K562 (cell line): ENCODE data around the gene CABP7. TPM values are rescaled to one million over a fixed set of nuclear protein-coding genes. Genes with fewer than 3 reads are reported as not detected.
A peak's percentile ranks its signal among the peaks of the same experiment; 100 is the strongest.

ENCODE experiments used
- ATAC-seq: fragments of 200-7000 bp; cut with Tn5 transposase; 3 replicates; pipeline ENCODE4 v1.9.1; 2020; ENCODE audit warnings: moderate library complexity
- BruUV-seq: library from RNA; stranded (reverse); fragments of 400-500 nt; replicated peaks from 2 replicates; lab custom pipeline; 2021; lab: Mats Ljungman, UMichigan
- CTCF ChIA-PET: fragments of 300-600 bp; formaldehyde crosslinking; extraction: SDS; loops from one replicate; lab custom pipeline; 2021; ENCODE audit warnings: low intra/inter-chr PET ratio; lab: Yijun Ruan, JAX
- POLR2A ChIA-PET: fragments of 300-600, 350-650 bp; sonication (Branson Sonifier 250); formaldehyde crosslinking; extraction: SDS; loops from one replicate; lab custom pipeline; 2021; ENCODE audit warnings: antibody characterized with exemption, inconsistent platforms; lab: Yijun Ruan, JAX
- DNase-seq, 4 experiments: peaks; one replicate each; pipeline versions ENCODE4 v3.0.0 to v3.0.0-alpha.2; 2011 to 2018; ENCODE audit warnings: low spot score in 3 of 4, mixed read lengths in 3 of 4; ENCODE audit errors: extremely low read depth in 1 of 4
- FAIRE-seq: peaks from 2 replicates; lab custom pipeline; 2011; peaks lifted over from hg19 to GRCh38; lab: Jason Lieb, UNC
- H2AFZ ChIP-seq: 2 replicates; pipeline ENCODE4 v1.6.0; 2011; ENCODE audit warnings: low read depth, low read length, control low read depth, inconsistent platforms
- H3K27ac ChIP-seq: fragments of 200-600 bp; 3 replicates; pipeline ENCODE4 v1.8.0; 2011; ENCODE audit warnings: low read depth, mild to moderate bottlenecking, control low read depth, inconsistent platforms, low read length, moderate library complexity, mixed read lengths; ENCODE audit errors: extremely low read depth
- H3K27me3 ChIP-seq, 2 experiments: fragments of 300-600 bp in 1 of 2; 2 replicates in 1 of 2; 3 replicates in 1 of 2; pipeline versions ENCODE4 v1.6.0 to v1.8.0; 2011; ENCODE audit warnings: inconsistent platforms in 2 of 2, low read length in 2 of 2, mild to moderate bottlenecking in 1 of 2, mixed read lengths in 1 of 2, moderate library complexity in 1 of 2; ENCODE audit not compliant: control insufficient read depth in 2 of 2, insufficient read depth in 2 of 2
- H3K36me3 ChIP-seq: fragments of 300-600 bp; 3 replicates; pipeline ENCODE4 v1.8.0; 2011; ENCODE audit warnings: mild to moderate bottlenecking, low read length, inconsistent platforms; ENCODE audit not compliant: control insufficient read depth, insufficient read depth
- H3K4me1 ChIP-seq, 2 experiments: fragments of 200-600 bp in 1 of 2; replicated peaks in 1 of 2; 2 replicates in 1 of 2; 3 replicates in 1 of 2; pipeline versions ENCODE4 v1.5.1 to v1.8.0; 2011; ENCODE audit warnings: inconsistent platforms in 2 of 2, low read length in 2 of 2, mild to moderate bottlenecking in 1 of 2, mixed read lengths in 1 of 2, moderate library complexity in 1 of 2; ENCODE audit not compliant: control insufficient read depth in 2 of 2, insufficient read depth in 2 of 2
- H3K4me2 ChIP-seq: 2 replicates; pipeline ENCODE4 v1.6.1; 2011; ENCODE audit warnings: low read length, control low read depth, inconsistent platforms, mixed read lengths; ENCODE audit not compliant: insufficient read depth
- H3K4me3 ChIP-seq: fragments of 200-600 bp; sonication (generic), shearing (Covaris generic); 2 replicates; pipeline ENCODE4 v1.5.1; 2016; ENCODE audit warnings: control low read depth, inconsistent platforms
- H3K79me2 ChIP-seq: fragments of 200-600 bp; 3 replicates; pipeline ENCODE4 v1.8.0; 2011; ENCODE audit warnings: low read length, inconsistent platforms; ENCODE audit not compliant: control insufficient read depth, insufficient read depth
- H3K9ac ChIP-seq, 2 experiments: 2 replicates each; pipeline versions ENCODE4 v1.6.0 to v1.6.1; 2011; ENCODE audit warnings: low read depth in 2 of 2, low read length in 2 of 2, control low read depth in 1 of 2, inconsistent platforms in 1 of 2, mild to moderate bottlenecking in 1 of 2, mixed read lengths in 1 of 2; ENCODE audit not compliant: insufficient read depth in 1 of 2
- H3K9me1 ChIP-seq: one replicate; pipeline ENCODE4 v1.6.0; 2011; ENCODE audit warnings: inconsistent platforms, mild to moderate bottlenecking, low read length, moderate library complexity; ENCODE audit not compliant: control insufficient read depth, insufficient read depth
- H3K9me3 ChIP-seq: replicated peaks from 2 replicates; pipeline ENCODE4 v1.5.1; 2011; ENCODE audit warnings: low read depth, low read length, inconsistent platforms; ENCODE audit not compliant: control insufficient read depth, insufficient read depth
- H4K20me1 ChIP-seq: replicated peaks from 2 replicates; pipeline ENCODE4 v1.6.1; 2011; ENCODE audit warnings: low read length, inconsistent platforms, mixed read lengths; ENCODE audit not compliant: control insufficient read depth, insufficient read depth
- BRF1 ChIP-seq: IDR thresholded peaks from 3 replicates; pipeline ENCODE4 v1.6.1; 2011; ENCODE audit warnings: borderline replicate concordance, mild to moderate bottlenecking; ENCODE audit not compliant: insufficient read length; ENCODE audit errors: extremely low read depth
- RBM25 ChIP-seq: fragments of 200-400 bp; formaldehyde crosslinking; IDR thresholded peaks from 2 replicates; pipeline ENCODE4 v1.6.1; 2018; ENCODE audit warnings: low read length, low read depth, moderate library complexity; ENCODE audit not compliant: severe bottlenecking
- RBM39 ChIP-seq: fragments of 200-400 bp; formaldehyde crosslinking; optimal IDR thresholded peaks from 2 replicates; pipeline ENCODE3; 2018; ENCODE audit warnings: low read depth, low read length
- ZBTB17 ChIP-seq: fragments of 450-650 bp; formaldehyde crosslinking; IDR thresholded peaks from 2 replicates; pipeline ENCODE4 v1.4.0; 2020; ENCODE audit warnings: mild to moderate bottlenecking
- ZC3H4 ChIP-seq: sonication (generic); formaldehyde crosslinking; IDR thresholded peaks from 2 replicates; pipeline ENCODE4 v1.9.0; 2021; ENCODE audit warnings: missing genetic modification reagents, borderline replicate concordance
- WGBS: fragments of 100-300 bp; shearing (Covaris generic); methylation state at CpG from one replicate; pipeline ENCODE4 v1.1.6; 2016; ENCODE audit warnings: low coverage, mixed read lengths; ENCODE audit not compliant: insufficient coverage; ENCODE audit errors: missing lambda C conversion rate; 5-methylcytosine and 5-hydroxymethylcytosine counted together
- in situ Hi-C: fragments of 300-500 bp; cut with MboI; formaldehyde crosslinking; loops from 4 replicates; pipeline ENCODE4 v1.15.0; 2018; ENCODE audit warnings: inconsistent platforms, mixed read lengths
- intact Hi-C: fragments of 100-400 bp; cut with micrococcal nuclease; formaldehyde crosslinking; loops from 2 replicates; pipeline ENCODE4 v1.14.2; 2022
- polyA plus RNA-seq, 8 experiments: library from polyadenylated mRNA; depleted of rRNA in 4 of 8; stranded (reverse) in 5 of 8; unstranded in 3 of 8; fragments of >200 nt; fragmentation: Nextera tagmentation in 2 of 8; fragmentation: Illumina TruSeq in 1 of 8; extraction: Ambion mirVana in 2 of 8; extraction: Trizol in 1 of 8; gene quantifications; 2 replicates each; pipeline versions ENCODE4 v1.2.1 to v1.2.3, GENCODE V29; 2011 to 2014; ENCODE audit warnings: inconsistent platforms in 1 of 8, missing spikeins in 1 of 8
- total RNA-seq, 7 experiments: library from RNA; depleted of rRNA in 6 of 7; stranded (reverse); fragments of >200 nt in 6 of 7; fragmentation: Illumina TruSeq in 2 of 7; extraction: Trizol in 2 of 7; gene quantifications; 2 replicates each; pipeline versions ENCODE4 v1.2.1 to v1.2.3, GENCODE V29; 2011 to 2021; ENCODE audit warnings: low replicate concordance in 1 of 7
- TF ChIP-seq, protein P1 (sequence below): fragments of 450-650 bp; IDR thresholded peaks from 2 replicates; pipeline ENCODE4 v1.7.0; 2016; ENCODE audit warnings: borderline replicate concordance
- TF ChIP-seq, protein P2 (sequence below): sonication (generic); formaldehyde crosslinking; IDR thresholded peaks from 2 replicates; pipeline ENCODE4 v1.8.1; 2023; ENCODE audit warnings: mild to moderate bottlenecking, missing genetic modification reagents

The CABP7 gene
- total and polyA plus RNA-seq, 9 of the 15 experiments (the other 6 are each of a cell fraction or from before 2014, with no cell fraction given) = not detected

GRCh38 chr22:29724843-29725242 is 5.0 kb downstream of the CABP7 start:
- no peak for FAIRE-seq
- TF ChIP-seq RBM25 (no peak), BRF1 (no peak), ZC3H4 (no peak), ZBTB17 (CRISPR knock-in tag) (no peak), RBM39 (no peak)
- TF ChIP-seq, protein P1, sequence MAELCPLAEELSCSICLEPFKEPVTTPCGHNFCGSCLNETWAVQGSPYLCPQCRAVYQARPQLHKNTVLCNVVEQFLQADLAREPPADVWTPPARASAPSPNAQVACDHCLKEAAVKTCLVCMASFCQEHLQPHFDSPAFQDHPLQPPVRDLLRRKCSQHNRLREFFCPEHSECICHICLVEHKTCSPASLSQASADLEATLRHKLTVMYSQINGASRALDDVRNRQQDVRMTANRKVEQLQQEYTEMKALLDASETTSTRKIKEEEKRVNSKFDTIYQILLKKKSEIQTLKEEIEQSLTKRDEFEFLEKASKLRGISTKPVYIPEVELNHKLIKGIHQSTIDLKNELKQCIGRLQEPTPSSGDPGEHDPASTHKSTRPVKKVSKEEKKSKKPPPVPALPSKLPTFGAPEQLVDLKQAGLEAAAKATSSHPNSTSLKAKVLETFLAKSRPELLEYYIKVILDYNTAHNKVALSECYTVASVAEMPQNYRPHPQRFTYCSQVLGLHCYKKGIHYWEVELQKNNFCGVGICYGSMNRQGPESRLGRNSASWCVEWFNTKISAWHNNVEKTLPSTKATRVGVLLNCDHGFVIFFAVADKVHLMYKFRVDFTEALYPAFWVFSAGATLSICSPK = no peak
- TF ChIP-seq, protein P2, sequence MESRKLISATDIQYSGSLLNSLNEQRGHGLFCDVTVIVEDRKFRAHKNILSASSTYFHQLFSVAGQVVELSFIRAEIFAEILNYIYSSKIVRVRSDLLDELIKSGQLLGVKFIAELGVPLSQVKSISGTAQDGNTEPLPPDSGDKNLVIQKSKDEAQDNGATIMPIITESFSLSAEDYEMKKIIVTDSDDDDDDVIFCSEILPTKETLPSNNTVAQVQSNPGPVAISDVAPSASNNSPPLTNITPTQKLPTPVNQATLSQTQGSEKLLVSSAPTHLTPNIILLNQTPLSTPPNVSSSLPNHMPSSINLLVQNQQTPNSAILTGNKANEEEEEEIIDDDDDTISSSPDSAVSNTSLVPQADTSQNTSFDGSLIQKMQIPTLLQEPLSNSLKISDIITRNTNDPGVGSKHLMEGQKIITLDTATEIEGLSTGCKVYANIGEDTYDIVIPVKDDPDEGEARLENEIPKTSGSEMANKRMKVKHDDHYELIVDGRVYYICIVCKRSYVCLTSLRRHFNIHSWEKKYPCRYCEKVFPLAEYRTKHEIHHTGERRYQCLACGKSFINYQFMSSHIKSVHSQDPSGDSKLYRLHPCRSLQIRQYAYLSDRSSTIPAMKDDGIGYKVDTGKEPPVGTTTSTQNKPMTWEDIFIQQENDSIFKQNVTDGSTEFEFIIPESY (CRISPR knock-in tag) = no peak

More at GRCh38 chr22:29724843-29725242, 5.0 kb downstream of the CABP7 start:
- in situ Hi-C loops = no loop called here
- H3K9ac ChIP-seq = peak overlapping the region in 1 of 2 experiments; percentile 35; a peak in 1 of 4 replicates
- H3K9me3 ChIP-seq = no peaks in the 10 kb centered on the region
- H4K20me1 ChIP-seq = no peaks in the 10 kb centered on the region
- DNase-seq = no peak
- H3K9me1 ChIP-seq = peaks cover 4% of the 10 kb centered on the region
- H2AFZ ChIP-seq = no peak overlapping the region
- intact Hi-C loops = loop anchor here (5.0 kb wide), 1 partner anchor 282 kb away; no protein-coding TSS in a partner anchor
- 15% methylated on average over 4 of the region's 8 CpGs for WGBS
- no peaks in the 10 kb centered on the region for H3K36me3 ChIP-seq
- ChIA-PET CTCF (no interaction called here), POLR2A (interaction anchor here (0.6 kb wide), 1 partner anchor 10 kb away, joined by 4 read pairs; no protein-coding TSS in a partner anchor)
- no peaks in the 10 kb centered on the region for H3K79me2 ChIP-seq
- no peak overlapping the region for H3K4me3 ChIP-seq
- no peak for ATAC-seq
- no TSS peak for BruUV-seq
- peaks cover 14 to 48% of the 10 kb centered on the region in 2 experiments; a peak in 4 of 5 replicates for H3K4me1 ChIP-seq
- no peak overlapping the region for H3K4me2 ChIP-seq
- no peak overlapping the region for H3K27ac ChIP-seq
- no peaks in the 10 kb centered on the region; a peak in 1 of 5 replicates for H3K27me3 ChIP-seq
